Measurements from ENCODE around the gene SMIM7. TPM values are rescaled to one million over a fixed set of nuclear protein-coding genes. Genes with fewer than 3 reads are reported as not detected.
A peak's percentile ranks its signal among the peaks of the same experiment; 100 is the strongest.

SMIM7 gene
- total and polyA plus RNA-seq, 2 experiments from 2014 or later = 79.0 to 89.9 TPM

DNA sequence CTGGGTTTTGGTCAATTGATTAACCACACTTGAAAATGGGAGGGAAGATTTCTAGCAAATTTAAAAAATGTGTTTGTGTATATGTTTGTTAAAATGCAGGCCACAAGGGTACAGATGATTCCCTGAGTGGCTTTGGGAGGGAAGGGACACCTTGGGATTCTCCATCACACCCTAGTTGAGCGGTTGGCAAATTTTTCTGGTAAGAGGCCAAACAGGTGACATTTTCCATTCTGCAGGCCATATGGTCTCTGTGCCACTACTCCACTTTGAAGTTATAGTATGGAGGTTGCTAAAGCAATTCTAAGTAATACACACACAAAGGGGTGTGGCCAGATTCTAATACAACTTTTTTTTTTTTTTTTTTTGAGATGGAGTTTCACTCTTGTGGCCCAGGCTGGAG lies 19.0 kb downstream of the SMIM7 start:
- no peak for DNase-seq
- no peak overlapping the region for H3K27ac ChIP-seq
- no peak overlapping the region for H2AFZ ChIP-seq
- no peak overlapping the region for H3K4me3 ChIP-seq
- WGBS, 2 experiments (ENCODE audit: low coverage in 1 of 2, low lambda C conversion rate in 2 of 2, missing lambda C conversion rate in 2 of 2) = 95 to 100% methylated on average over 1 of the region's 1 CpG
- no peaks in the 10 kb centered on the region for H3K4me1 ChIP-seq (ENCODE audit: insufficient read depth)
- in situ Hi-C loops (cut with MboI) = no loop called here
- H3K4me2 ChIP-seq (ENCODE audit: unreplicated experiment) = no peak overlapping the region
- H3K27me3 ChIP-seq (replicated peaks; ENCODE audit: insufficient read depth) = no peaks in the 10 kb centered on the region
- H3K79me2 ChIP-seq (ENCODE audit: insufficient read depth) = peaks cover 99% of the 10 kb centered on the region
- H3K9ac ChIP-seq = no peak overlapping the region
- no peaks in the 10 kb centered on the region for H3K9me2 ChIP-seq (ENCODE audit: insufficient read depth)
- H3K36me3 ChIP-seq (ENCODE audit: low read depth) = peaks cover 39% of the 10 kb centered on the region
- TF ChIP-seq EZH2 (IDR thresholded peaks at IDR 0.05; ENCODE audit: insufficient read depth, poor library complexity, severe bottlenecking) = no peak
- no peak for TF ChIP-seq EZH2phosphoT487 (IDR thresholded peaks at IDR 0.05; ENCODE audit: insufficient read depth, low read depth)
- H3F3A ChIP-seq (ENCODE audit: insufficient read depth) = no peaks in the 10 kb centered on the region
- H4K20me1 ChIP-seq (ENCODE audit: insufficient read depth) = no peaks in the 10 kb centered on the region
- H3K9me3 ChIP-seq (ENCODE audit: low read depth) = no peaks in the 10 kb centered on the region

- Histone ChIP-seq H3K4me3 (no peak overlapping the region), H3K9me3 (ENCODE audit: low read depth) (no peaks in the 10 kb centered on the region), H3K4me2 (ENCODE audit: unreplicated experiment) (no peak overlapping the region), H2AFZ (no peak overlapping the region), H4K20me1 (ENCODE audit: insufficient read depth) (no peaks in the 10 kb centered on the region), H3K27me3 (replicated peaks; ENCODE audit: insufficient read depth) (no peaks in the 10 kb centered on the region), H3F3A (ENCODE audit: insufficient read depth) (no peaks in the 10 kb centered on the region), H3K4me1 (ENCODE audit: insufficient read depth) (no peaks in the 10 kb centered on the region), H3K27ac (no peak overlapping the region), H3K79me2 (ENCODE audit: insufficient read depth) (peaks cover 95% of the 10 kb centered on the region), H3K36me3 (ENCODE audit: low read depth) (peaks cover 21% of the 10 kb centered on the region), H3K9me2 (ENCODE audit: insufficient read depth) (no peaks in the 10 kb centered on the region), H3K9ac (no peak overlapping the region)
- DNase-seq = no peak
- WGBS, 2 experiments (ENCODE audit: low coverage in 1 of 2, low lambda C conversion rate in 2 of 2, missing lambda C conversion rate in 2 of 2) = 100% methylated on average over 1 of the region's 1 CpG
- in situ Hi-C loops (cut with MboI) = no loop called here
- TF ChIP-seq EZH2phosphoT487 (IDR thresholded peaks at IDR 0.05; ENCODE audit: insufficient read depth, low read depth) = no peak
- TF ChIP-seq EZH2 (IDR thresholded peaks at IDR 0.05; ENCODE audit: insufficient read depth, poor library complexity, severe bottlenecking) = no peak
Measured at GRCh38 chr19:16638666-16639065, 21.3 kb downstream of the SMIM7 start.

DNA sequence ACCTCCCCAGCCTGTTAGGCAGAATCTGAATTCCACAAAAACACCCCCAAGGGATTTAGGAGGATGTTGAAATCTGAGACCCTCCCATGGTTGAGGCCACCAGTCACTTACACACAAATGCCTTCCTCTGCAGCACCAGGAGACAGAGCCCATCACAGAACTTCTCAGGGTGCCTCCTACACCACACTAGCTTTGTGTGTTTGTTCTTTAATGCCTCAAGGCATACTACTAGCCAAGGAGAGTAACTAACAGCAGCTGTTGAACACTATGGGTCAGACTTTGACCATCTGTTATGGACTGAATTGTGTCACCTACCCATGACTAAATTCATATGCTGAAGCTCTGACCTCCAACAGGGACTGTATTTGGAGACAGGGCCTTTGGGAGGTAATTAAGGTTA lies 22.4 kb downstream of the SMIM7 start:
- H3K27me3 ChIP-seq (replicated peaks; ENCODE audit: insufficient read depth) = no peaks in the 10 kb centered on the region
- no peaks in the 10 kb centered on the region for H3K4me1 ChIP-seq (ENCODE audit: insufficient read depth)
- DNase-seq = peak; percentile 28
- H3F3A ChIP-seq (ENCODE audit: insufficient read depth) = no peaks in the 10 kb centered on the region
- no peak overlapping the region for H3K4me2 ChIP-seq (ENCODE audit: unreplicated experiment)
- H3K27ac ChIP-seq = no peak overlapping the region
- peaks cover 94% of the 10 kb centered on the region for H3K79me2 ChIP-seq (ENCODE audit: insufficient read depth)
- no peaks in the 10 kb centered on the region for H3K9me2 ChIP-seq (ENCODE audit: insufficient read depth)
- no peaks in the 10 kb centered on the region for H3K9me3 ChIP-seq (ENCODE audit: low read depth)
- no peaks in the 10 kb centered on the region for H4K20me1 ChIP-seq (ENCODE audit: insufficient read depth)
- no peak overlapping the region for H3K9ac ChIP-seq
- H3K4me3 ChIP-seq = no peak overlapping the region
- in situ Hi-C loops (cut with MboI) = no loop called here
- peaks cover 14% of the 10 kb centered on the region for H3K36me3 ChIP-seq (ENCODE audit: low read depth)
- no peak for TF ChIP-seq EZH2 (IDR thresholded peaks at IDR 0.05; ENCODE audit: insufficient read depth, poor library complexity, severe bottlenecking)
- TF ChIP-seq EZH2phosphoT487 (IDR thresholded peaks at IDR 0.05; ENCODE audit: insufficient read depth, low read depth) = no peak
- no peak overlapping the region for H2AFZ ChIP-seq

GRCh38 chr19:16631465-16631864 lies 28.5 kb downstream of the SMIM7 start:
- no peak for DNase-seq
- TF ChIP-seq EZH2phosphoT487 (IDR thresholded peaks at IDR 0.05; ENCODE audit: insufficient read depth, low read depth) (no peak), EZH2 (IDR thresholded peaks at IDR 0.05; ENCODE audit: insufficient read depth, poor library complexity, severe bottlenecking) (no peak)
- Histone ChIP-seq H3K36me3 (ENCODE audit: low read depth) (peaks cover 3% of the 10 kb centered on the region; the same call in 1 of the 2 replicates), H3K9ac (no peak overlapping the region), H3F3A (ENCODE audit: insufficient read depth) (peaks cover 14% of the 10 kb centered on the region), H3K79me2 (ENCODE audit: insufficient read depth) (peaks cover 66% of the 10 kb centered on the region), H3K4me3 (no peak overlapping the region), H2AFZ (no peak overlapping the region), H3K4me1 (ENCODE audit: insufficient read depth) (peaks cover 1% of the 10 kb centered on the region), H3K9me3 (ENCODE audit: low read depth) (no peaks in the 10 kb centered on the region), H3K27me3 (replicated peaks; ENCODE audit: insufficient read depth) (no peaks in the 10 kb centered on the region), H3K27ac (no peak overlapping the region), H3K4me2 (ENCODE audit: unreplicated experiment) (no peak overlapping the region), H3K9me2 (ENCODE audit: insufficient read depth) (no peaks in the 10 kb centered on the region), H4K20me1 (ENCODE audit: insufficient read depth) (no peaks in the 10 kb centered on the region)
- 93 to 99% methylated on average over 6 of the region's 6 CpGs for WGBS, 2 experiments (ENCODE audit: low coverage in 1 of 2, low lambda C conversion rate in 2 of 2, missing lambda C conversion rate in 2 of 2)
- in situ Hi-C loops (cut with MboI) = no loop called here

Data from GM23248 (cell line).